HCT116 (cell line): Measurements from ENCODE around the gene NSRP1. TPM values are rescaled to one million over a fixed set of nuclear protein-coding genes. Genes with fewer than 3 reads are reported as not detected.

Source experiments
- ATAC-seq: fragments of 200-7000 bp; cut with Tn5 transposase; 2 replicates; pipeline ENCODE4 v1.9.1; 2020; ENCODE audit warnings: mild to moderate bottlenecking, moderate library complexity
- BruUV-seq: library from RNA; stranded (reverse); fragments of 400-500 nt; replicated peaks from 2 replicates; lab custom pipeline; 2021; lab: Mats Ljungman, UMichigan
- CTCF ChIA-PET: fragments of 300-600 bp; sonication (Branson Sonifier 250); formaldehyde crosslinking; loops from one replicate; lab custom pipeline; 2021; ENCODE audit warnings: antibody characterized with exemption; lab: Charles Lee
- POLR2A ChIA-PET: fragments of 300-600, 350-600 bp; sonication (Branson Sonifier 250); formaldehyde crosslinking; loops from one replicate; lab custom pipeline; 2021; ENCODE audit warnings: antibody characterized with exemption; lab: Charles Lee
- RAD21 ChIA-PET, 2 experiments: fragments of 300-600 bp; sonication (Branson Sonifier 250); formaldehyde crosslinking; loops; one replicate each; lab custom pipeline; 2023; ENCODE audit warnings: low total read pairs in 2 of 2; ENCODE audit not compliant: uncharacterized antibody in 2 of 2, unreplicated experiment in 2 of 2, low non-redundant PET in 1 of 2; lab: Charles Lee
- DNase-seq: peaks from one replicate; pipeline ENCODE4 v3.0.0-alpha.2; 2010; ENCODE audit warnings: low read depth, low spot score
- H2AFZ ChIP-seq: fragments of 200-600 bp; shearing (Covaris generic), sonication (generic); 2 replicates; pipeline ENCODE4 v1.6.1; 2017; ENCODE audit warnings: low read depth, mixed run types, mixed read lengths, antibody characterized with exemption, low read length; ENCODE audit not compliant: poor library complexity, severe bottlenecking
- H3K27ac ChIP-seq: 2 replicates; pipeline ENCODE4 v1.5.1; 2012; ENCODE audit warnings: low read depth, low read length
- H3K27me3 ChIP-seq: fragments of 200-600 bp; sonication (generic); 2 replicates; pipeline ENCODE4 v1.6.1; 2016; ENCODE audit warnings: mixed run types, low read length, mixed read lengths; ENCODE audit not compliant: insufficient read depth
- H3K36me3 ChIP-seq, 2 experiments: fragments of 200-500 bp in 1 of 2; fragments of 200-600 bp in 1 of 2; sonication (Bioruptor generic) in 1 of 2; sonication (generic) in 1 of 2; 2 replicates each; pipeline versions ENCODE4 v1.5.1 to v1.6.1; 2014 to 2016; ENCODE audit warnings: low read length in 2 of 2, inconsistent platforms in 1 of 2, mixed read lengths in 1 of 2, mixed run types in 1 of 2; ENCODE audit not compliant: insufficient read depth in 2 of 2, control insufficient read depth in 1 of 2
- H3K4me1 ChIP-seq, 2 experiments: fragments of 200-600 bp in 1 of 2; sonication (generic) in 1 of 2; 2 replicates each; pipeline versions ENCODE4 v1.5.1 to v1.6.1; 2012 to 2017; ENCODE audit warnings: low read length in 2 of 2, inconsistent platforms in 1 of 2, mild to moderate bottlenecking in 1 of 2, mixed read lengths in 1 of 2, mixed run types in 1 of 2, moderate library complexity in 1 of 2; ENCODE audit not compliant: insufficient read depth in 2 of 2, control insufficient read depth in 1 of 2
- H3K4me2 ChIP-seq: fragments of 200-600 bp; sonication (generic); 2 replicates; pipeline ENCODE4 v1.6.1; 2017; ENCODE audit warnings: mixed run types, low read length, mixed read lengths
- H3K4me3 ChIP-seq, 2 experiments: fragments of 200-600 bp in 1 of 2; sonication (generic) in 1 of 2; replicated peaks in 1 of 2; 2 replicates each; pipeline ENCODE4 v1.5.1; 2011 to 2016; ENCODE audit warnings: low read length in 2 of 2, control low read depth in 1 of 2, low read depth in 1 of 2, mild to moderate bottlenecking in 1 of 2, mixed read lengths in 1 of 2, mixed run types in 1 of 2
- H3K79me2 ChIP-seq: fragments of 200-600 bp; sonication (generic); 2 replicates; pipeline ENCODE4 v1.6.1; 2017; ENCODE audit warnings: mild to moderate bottlenecking, mixed run types, low read length, moderate library complexity, mixed read lengths; ENCODE audit not compliant: insufficient read depth
- H3K9ac ChIP-seq: fragments of 200-600 bp; sonication (generic); 2 replicates; pipeline ENCODE4 v1.6.1; 2016; ENCODE audit warnings: low read length, mixed read lengths
- H3K9me2 ChIP-seq: fragments of 200-600 bp; sonication (generic), shearing (Covaris generic); 2 replicates; pipeline ENCODE4 v1.6.1; 2017; ENCODE audit warnings: mixed run types, mild to moderate bottlenecking, moderate library complexity; ENCODE audit not compliant: insufficient read depth
- H3K9me3 ChIP-seq, 2 experiments: fragments of 200-500 bp in 1 of 2; fragments of 200-600 bp in 1 of 2; sonication (Bioruptor generic) in 1 of 2; sonication (generic) in 1 of 2; 2 replicates each; pipeline ENCODE4 v1.6.1; 2014 to 2017; ENCODE audit warnings: low read length in 2 of 2, mixed read lengths in 2 of 2, inconsistent platforms in 1 of 2, low read depth in 1 of 2, mild to moderate bottlenecking in 1 of 2, mixed run types in 1 of 2, moderate library complexity in 1 of 2; ENCODE audit not compliant: control insufficient read depth in 1 of 2, insufficient read depth in 1 of 2
- H4K20me1 ChIP-seq: fragments of 200-600 bp; sonication (generic), shearing (Covaris generic); 2 replicates; pipeline ENCODE4 v1.6.1; 2017; ENCODE audit warnings: mixed run types, mild to moderate bottlenecking, moderate library complexity; ENCODE audit not compliant: insufficient read depth
- CEBPB ChIP-seq: IDR thresholded peaks from 2 replicates; pipeline ENCODE4 v1.6.1; 2012; ENCODE audit warnings: low read depth
- EZH2 ChIP-seq: fragments of 200-600 bp; sonication (generic); IDR thresholded peaks from 2 replicates; pipeline ENCODE4 v1.6.1; 2017; ENCODE audit warnings: antibody characterized with exemption, mixed run types
- EZH2phosphoT487 ChIP-seq: fragments of 200-600 bp; IDR thresholded peaks from 2 replicates; pipeline ENCODE4 v1.6.1; 2018; ENCODE audit warnings: antibody characterized with exemption, borderline replicate concordance
- FOSL1 ChIP-seq: IDR thresholded peaks from 2 replicates; pipeline ENCODE4 v1.6.1; 2012; ENCODE audit warnings: low read depth
- REST ChIP-seq: IDR thresholded peaks from 2 replicates; pipeline ENCODE4 v1.6.1; 2012; ENCODE audit warnings: low read depth
- SRF ChIP-seq: IDR thresholded peaks from 2 replicates; pipeline ENCODE4 v1.6.1; 2012; ENCODE audit warnings: low read depth
- YY1 ChIP-seq: IDR thresholded peaks from 2 replicates; pipeline ENCODE4 v1.6.1; 2011; ENCODE audit warnings: low read length, low read depth, moderate library complexity, mild to moderate bottlenecking; ENCODE audit not compliant: insufficient replicate concordance; ENCODE audit errors: extremely low read depth
- ZBTB33 ChIP-seq: IDR thresholded peaks from 2 replicates; pipeline ENCODE4 v1.6.1; 2011; ENCODE audit warnings: mild to moderate bottlenecking, low read length, moderate library complexity; ENCODE audit not compliant: insufficient replicate concordance; ENCODE audit errors: extremely low read depth
- intact Hi-C: fragments of 100-400 bp; cut with micrococcal nuclease; formaldehyde crosslinking; loops from 2 replicates; pipeline ENCODE4 v1.10.0; 2022
- total RNA-seq: library from RNA; stranded (reverse); gene quantifications from one replicate; pipeline ENCODE4 v1.2.1, GENCODE V29; 2021; ENCODE audit not compliant: unreplicated experiment
- TF ChIP-seq, protein P1 (sequence below): IDR thresholded peaks from 2 replicates; pipeline ENCODE4 v1.6.1; 2012
- TF ChIP-seq, protein P2 (sequence below): IDR thresholded peaks from 2 replicates; pipeline ENCODE4 v1.6.1; 2012
- TF ChIP-seq, protein P3 (sequence below), 3 experiments: fragments of 200-600 bp in 1 of 3; sonication (generic) in 1 of 3; IDR thresholded peaks in 2 of 3; conservative IDR thresholded peaks in 1 of 3; 2 replicates each; pipeline ENCODE4 v1.5.1; 2012 to 2017; ENCODE audit warnings: low read depth in 2 of 3, low read length in 2 of 3, antibody characterized with exemption in 1 of 3, borderline replicate concordance in 1 of 3, control low read depth in 1 of 3, mild to moderate bottlenecking in 1 of 3, mixed read lengths in 1 of 3, mixed run types in 1 of 3, moderate library complexity in 1 of 3; ENCODE audit not compliant: insufficient read depth in 1 of 3

NSRP1 gene
- total RNA-seq, 1 experiment from 2014 or later = 24.9 TPM

DNA sequence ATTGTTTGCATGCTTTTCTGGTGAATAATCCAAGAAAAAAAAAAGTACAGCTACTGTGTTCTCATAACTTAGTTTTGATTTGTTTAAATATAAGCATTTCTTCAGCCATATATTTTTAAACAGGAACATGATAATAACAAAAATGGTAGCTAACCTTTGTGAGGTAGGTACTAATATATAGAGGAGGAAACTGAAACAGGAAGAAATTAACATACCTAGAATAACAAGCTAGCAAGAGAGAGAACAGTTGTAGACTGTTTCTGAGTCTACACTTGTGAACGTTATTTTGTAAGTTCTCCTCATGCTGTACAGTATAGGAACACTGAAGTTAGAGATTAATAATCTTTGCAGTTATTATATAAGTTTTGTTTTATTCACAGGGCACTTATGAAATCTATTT lies 49.3 kb downstream of the NSRP1 start:
- H3K9me2 ChIP-seq = no peaks in the 10 kb centered on the region
- no TSS peak for BruUV-seq
- H3K4me2 ChIP-seq = no peak overlapping the region
- H3K36me3 ChIP-seq = no peaks in the 10 kb centered on the region; a peak in 1 of 4 replicates
- POLR2A ChIA-PET = no interaction called here
- H3K9ac ChIP-seq = no peak overlapping the region
- H3K4me3 ChIP-seq = no peak overlapping the region
- H3K27me3 ChIP-seq = no peaks in the 10 kb centered on the region
- RAD21 ChIA-PET = no interaction called here
- no peak for ATAC-seq
- peaks cover 4% of the 10 kb centered on the region; the same call in 1 of the 2 replicates for H4K20me1 ChIP-seq
- no peak overlapping the region for H2AFZ ChIP-seq
- no peak overlapping the region for H3K27ac ChIP-seq
- peaks cover 89% of the 10 kb centered on the region for H3K79me2 ChIP-seq
- CTCF ChIA-PET = no interaction called here
- intact Hi-C loops = no loop called here
- TF ChIP-seq REST (no peak), CEBPB (no peak), EZH2 (no peak), ZBTB33 (no peak), SRF (no peak), FOSL1 (no peak), YY1 (no peak), EZH2phosphoT487 (no peak)
- TF ChIP-seq, protein P1, sequence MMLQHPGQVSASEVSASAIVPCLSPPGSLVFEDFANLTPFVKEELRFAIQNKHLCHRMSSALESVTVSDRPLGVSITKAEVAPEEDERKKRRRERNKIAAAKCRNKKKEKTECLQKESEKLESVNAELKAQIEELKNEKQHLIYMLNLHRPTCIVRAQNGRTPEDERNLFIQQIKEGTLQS = no peak
- TF ChIP-seq, protein P2, sequence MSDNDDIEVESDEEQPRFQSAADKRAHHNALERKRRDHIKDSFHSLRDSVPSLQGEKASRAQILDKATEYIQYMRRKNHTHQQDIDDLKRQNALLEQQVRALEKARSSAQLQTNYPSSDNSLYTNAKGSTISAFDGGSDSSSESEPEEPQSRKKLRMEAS = no peak
- TF ChIP-seq, protein P3, sequence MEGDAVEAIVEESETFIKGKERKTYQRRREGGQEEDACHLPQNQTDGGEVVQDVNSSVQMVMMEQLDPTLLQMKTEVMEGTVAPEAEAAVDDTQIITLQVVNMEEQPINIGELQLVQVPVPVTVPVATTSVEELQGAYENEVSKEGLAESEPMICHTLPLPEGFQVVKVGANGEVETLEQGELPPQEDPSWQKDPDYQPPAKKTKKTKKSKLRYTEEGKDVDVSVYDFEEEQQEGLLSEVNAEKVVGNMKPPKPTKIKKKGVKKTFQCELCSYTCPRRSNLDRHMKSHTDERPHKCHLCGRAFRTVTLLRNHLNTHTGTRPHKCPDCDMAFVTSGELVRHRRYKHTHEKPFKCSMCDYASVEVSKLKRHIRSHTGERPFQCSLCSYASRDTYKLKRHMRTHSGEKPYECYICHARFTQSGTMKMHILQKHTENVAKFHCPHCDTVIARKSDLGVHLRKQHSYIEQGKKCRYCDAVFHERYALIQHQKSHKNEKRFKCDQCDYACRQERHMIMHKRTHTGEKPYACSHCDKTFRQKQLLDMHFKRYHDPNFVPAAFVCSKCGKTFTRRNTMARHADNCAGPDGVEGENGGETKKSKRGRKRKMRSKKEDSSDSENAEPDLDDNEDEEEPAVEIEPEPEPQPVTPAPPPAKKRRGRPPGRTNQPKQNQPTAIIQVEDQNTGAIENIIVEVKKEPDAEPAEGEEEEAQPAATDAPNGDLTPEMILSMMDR (IDR thresholded peaks at IDR 0.05 in 2 of 3, conservative IDR thresholded peaks at IDR 0.05 in 1 of 3; ENCODE audit: borderline replicate concordance in 1 of 3, insufficient read depth in 1 of 3, low read depth in 2 of 3, low read length in 2 of 3) = no peak
- H3K9me3 ChIP-seq = no peaks in the 10 kb centered on the region
- no peak for DNase-seq
- no peaks in the 10 kb centered on the region for H3K4me1 ChIP-seq
